Measurements from ENCODE around the gene ZG16B. TPM values are rescaled to one million over a fixed set of nuclear protein-coding genes. Genes with fewer than 3 reads are reported as not detected.
A peak's percentile ranks its signal among the peaks of the same experiment; 100 is the strongest.

ZG16B gene
- total RNA-seq, 6 donors from 2014 or later: 0.69 to 2.0 (median 1.2) TPM; not detected in 3

DNA sequence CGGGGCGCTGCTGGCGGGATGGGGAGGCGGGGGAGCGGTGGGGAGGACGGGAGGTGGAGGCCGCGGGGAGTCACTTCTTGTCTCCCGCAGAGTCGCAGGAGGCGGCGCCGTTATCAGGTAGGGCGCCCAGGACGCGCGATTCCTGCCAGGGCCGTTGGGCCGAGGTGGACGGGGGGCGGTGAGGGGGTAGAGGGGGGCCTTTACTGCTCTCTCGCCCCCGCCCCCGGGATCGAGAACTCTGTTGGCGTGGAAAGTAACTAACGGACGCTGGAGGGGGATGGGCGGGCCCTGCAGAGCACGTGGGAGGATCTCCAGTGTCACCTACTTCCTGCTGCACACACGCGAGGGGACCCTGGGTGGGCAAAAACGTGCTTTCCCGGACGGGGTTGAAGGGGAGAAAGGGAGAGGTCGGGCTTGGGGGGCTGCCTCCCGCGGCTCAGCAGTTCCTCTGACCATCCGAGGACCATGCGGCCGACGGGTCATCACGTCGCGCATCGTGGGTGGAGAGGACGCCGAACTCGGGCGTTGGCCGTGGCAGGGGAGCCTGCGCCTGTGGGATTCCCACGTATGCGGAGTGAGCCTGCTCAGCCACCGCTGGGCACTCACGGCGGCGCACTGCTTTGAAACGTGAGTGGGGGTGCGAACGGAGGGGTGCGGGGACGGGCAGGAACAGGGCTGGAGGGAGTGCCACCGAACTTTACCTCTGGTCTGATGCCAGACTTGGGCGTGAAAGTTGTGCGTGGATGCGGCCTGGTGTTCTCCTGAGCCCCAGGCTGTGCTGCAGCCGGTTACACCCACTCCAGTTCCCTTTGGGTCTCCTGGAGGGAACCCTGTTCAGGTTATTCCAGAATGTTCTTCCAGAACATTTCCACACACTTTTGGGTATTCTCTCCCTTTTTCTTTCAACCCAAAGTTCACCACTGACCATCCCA, 12.5 kb upstream of the ZG16B start:
- no peaks in the 10 kb centered on the region for H3K36me3 ChIP-seq
- no peak overlapping the region for H3K27ac ChIP-seq
- 69 to 70% methylated on average over 67 of the region's 68 CpGs for WGBS, 2 donors
- H3K4me1 ChIP-seq: peaks cover 0 to 8% (median 0%) of the 10 kb centered on the region in 4 donors
- DNase-seq (peak in 1 of 2 donors; percentile 82), ATAC-seq (ENCODE audit: low FRiP score in 2 of 2) (no peak)
- TF ChIP-seq EP300 (IDR thresholded peaks at IDR 0.05) (no peak), POLR2A (IDR thresholded peaks at IDR 0.05) (no peak), POLR2AphosphoS5 (IDR thresholded peaks at IDR 0.05) (no peak)
- TF ChIP-seq, protein P1, sequence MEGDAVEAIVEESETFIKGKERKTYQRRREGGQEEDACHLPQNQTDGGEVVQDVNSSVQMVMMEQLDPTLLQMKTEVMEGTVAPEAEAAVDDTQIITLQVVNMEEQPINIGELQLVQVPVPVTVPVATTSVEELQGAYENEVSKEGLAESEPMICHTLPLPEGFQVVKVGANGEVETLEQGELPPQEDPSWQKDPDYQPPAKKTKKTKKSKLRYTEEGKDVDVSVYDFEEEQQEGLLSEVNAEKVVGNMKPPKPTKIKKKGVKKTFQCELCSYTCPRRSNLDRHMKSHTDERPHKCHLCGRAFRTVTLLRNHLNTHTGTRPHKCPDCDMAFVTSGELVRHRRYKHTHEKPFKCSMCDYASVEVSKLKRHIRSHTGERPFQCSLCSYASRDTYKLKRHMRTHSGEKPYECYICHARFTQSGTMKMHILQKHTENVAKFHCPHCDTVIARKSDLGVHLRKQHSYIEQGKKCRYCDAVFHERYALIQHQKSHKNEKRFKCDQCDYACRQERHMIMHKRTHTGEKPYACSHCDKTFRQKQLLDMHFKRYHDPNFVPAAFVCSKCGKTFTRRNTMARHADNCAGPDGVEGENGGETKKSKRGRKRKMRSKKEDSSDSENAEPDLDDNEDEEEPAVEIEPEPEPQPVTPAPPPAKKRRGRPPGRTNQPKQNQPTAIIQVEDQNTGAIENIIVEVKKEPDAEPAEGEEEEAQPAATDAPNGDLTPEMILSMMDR (IDR thresholded peaks at IDR 0.05): no peak
- H3K9me3 ChIP-seq: no peaks in the 10 kb centered on the region
- H3K27me3 ChIP-seq: peaks cover 0 to 10% (median 0%) of the 10 kb centered on the region in 4 donors
- H3K4me3 ChIP-seq: peak overlapping the region in 2 of 4 donors; percentile 10 to 26

- peak in 1 of 2 donors; percentile 46 for DNase-seq
- peaks cover 0 to 8% (median 0%) of the 10 kb centered on the region in 4 donors for H3K4me1 ChIP-seq
- TF ChIP-seq POLR2AphosphoS5 (IDR thresholded peaks at IDR 0.05): no peak
- TF ChIP-seq POLR2A (IDR thresholded peaks at IDR 0.05): no peak
- TF ChIP-seq EP300 (IDR thresholded peaks at IDR 0.05): no peak
- TF ChIP-seq, protein P1 (IDR thresholded peaks at IDR 0.05): no peak
- no peaks in the 10 kb centered on the region for H3K36me3 ChIP-seq
- ATAC-seq (ENCODE audit: low FRiP score in 2 of 2): no peak
- H3K9me3 ChIP-seq: no peaks in the 10 kb centered on the region
- no peak overlapping the region for H3K27ac ChIP-seq
- no peak overlapping the region for H3K4me3 ChIP-seq
- 79 to 80% methylated on average over 10 of the region's 10 CpGs for WGBS, 2 donors
- peaks cover 0 to 10% (median 0%) of the 10 kb centered on the region in 4 donors for H3K27me3 ChIP-seq
Measured at GRCh38 chr16:2818272-2818876, 11.7 kb upstream of the ZG16B start.

- H3K9me3 ChIP-seq: no peaks in the 10 kb centered on the region
- no peak overlapping the region for H3K4me3 ChIP-seq
- H3K27me3 ChIP-seq: peaks cover 0 to 10% (median 0%) of the 10 kb centered on the region in 4 donors
- TF ChIP-seq, protein P1 (IDR thresholded peaks at IDR 0.05): no peak
- TF ChIP-seq POLR2A (IDR thresholded peaks at IDR 0.05): no peak
- peaks cover 0 to 8% (median 0%) of the 10 kb centered on the region in 4 donors for H3K4me1 ChIP-seq
- H3K27ac ChIP-seq: no peak overlapping the region
- WGBS, 2 donors: 68 to 83% methylated on average over 10 to 18 of the region's 18 CpGs
- DNase-seq (peak in 1 of 2 donors; percentile 51), ATAC-seq (ENCODE audit: low FRiP score in 2 of 2) (no peak)
- no peaks in the 10 kb centered on the region for H3K36me3 ChIP-seq
Measured at GRCh38 chr16:2819179-2819938, 10.7 kb upstream of the ZG16B start.

GRCh38 chr16:2819939-2820835, 9.9 kb upstream of the ZG16B start:
- no peaks in the 10 kb centered on the region for H3K9me3 ChIP-seq
- H3K4me3 ChIP-seq: no peak overlapping the region
- H3K4me1 ChIP-seq: peaks cover 0 to 8% (median 0%) of the 10 kb centered on the region in 4 donors
- ATAC-seq (ENCODE audit: low FRiP score in 2 of 2): no peak
- H3K27ac ChIP-seq: no peak overlapping the region
- TF ChIP-seq, protein P1 (IDR thresholded peaks at IDR 0.05): no peak
- TF ChIP-seq POLR2A (IDR thresholded peaks at IDR 0.05) (no peak), POLR2AphosphoS5 (IDR thresholded peaks at IDR 0.05) (no peak), EP300 (IDR thresholded peaks at IDR 0.05) (no peak)
- peak in 1 of 2 donors; percentile 57 for DNase-seq
- H3K36me3 ChIP-seq: no peaks in the 10 kb centered on the region
- 76 to 80% methylated on average over 2 to 17 of the region's 17 CpGs for WGBS, 2 donors
- H3K27me3 ChIP-seq: peaks cover 0 to 10% (median 0%) of the 10 kb centered on the region in 4 donors

All from upper lobe of left lung (tissue), 6 donors.